Naive B cell (primary cell): ENCODE data around the gene VWF. TPM values are rescaled to one million over a fixed set of nuclear protein-coding genes. Genes with fewer than 3 reads are reported as not detected.
"Not testable (repeated sequence)": the region's sequence is repeated elsewhere in the genome, so short reads cannot be mapped to it uniquely, and the experiment has no call there.

Experiments
- ATAC-seq, 2 donors: fragments of 150-1000 bp; cut with Tn5 transposase; 2 replicates each; pipeline ENCODE4 v1.10.0; 2021; ENCODE audit warnings: low read depth in 2 of 2, mild to moderate bottlenecking in 2 of 2, moderate library complexity in 2 of 2
- DNase-seq: peaks from one replicate; pipeline ENCODE4 v3.0.0; 2022
- H3K27ac Mint-ChIP-seq, 6 donors: one replicate each; pipeline ENCODE4 v1.8.0; 2020 to 2022; ENCODE audit warnings: mild to moderate bottlenecking in 6 of 6, mixed read lengths in 6 of 6, moderate library complexity in 5 of 6, inconsistent platforms in 2 of 6
- H3K27me3 Mint-ChIP-seq, 3 donors: one replicate each; pipeline ENCODE4 v1.8.0; 2021 to 2022; ENCODE audit warnings: mixed read lengths in 3 of 3, mild to moderate bottlenecking in 1 of 3
- H3K36me3 Mint-ChIP-seq, 2 donors: one replicate each; pipeline ENCODE4 v1.8.0; 2020 to 2022; ENCODE audit warnings: mixed read lengths in 2 of 2, inconsistent platforms in 1 of 2, mild to moderate bottlenecking in 1 of 2
- H3K4me1 Mint-ChIP-seq, 3 donors: one replicate each; pipeline ENCODE4 v1.8.0; 2020 to 2022; ENCODE audit warnings: mixed read lengths in 3 of 3, inconsistent platforms in 1 of 3, mild to moderate bottlenecking in 1 of 3, moderate library complexity in 1 of 3
- H3K4me3 Mint-ChIP-seq, 8 donors: one replicate each; pipeline ENCODE4 v1.8.0; 2020 to 2022; ENCODE audit warnings: mild to moderate bottlenecking in 8 of 8, mixed read lengths in 8 of 8, moderate library complexity in 8 of 8, inconsistent platforms in 2 of 8
- H3K9me3 Mint-ChIP-seq, 7 donors: one replicate each; pipeline ENCODE4 v1.8.0; 2020 to 2022; ENCODE audit warnings: mixed read lengths in 7 of 7, mild to moderate bottlenecking in 5 of 7, inconsistent platforms in 2 of 7, moderate library complexity in 1 of 7
- polyA plus RNA-seq, 6 donors: library from polyadenylated mRNA; unstranded; fragments of 300-500 nt; fragmentation: Illumina TruSeq; gene quantifications; one replicate each; pipeline ENCODE4 v1.2.3, GENCODE V29; 2021; ENCODE audit warnings: low read depth in 6 of 6

Gene VWF
- polyA plus RNA-seq, 6 donors from 2014 or later: 0.03 to 0.08 TPM; not detected in 4

DNA sequence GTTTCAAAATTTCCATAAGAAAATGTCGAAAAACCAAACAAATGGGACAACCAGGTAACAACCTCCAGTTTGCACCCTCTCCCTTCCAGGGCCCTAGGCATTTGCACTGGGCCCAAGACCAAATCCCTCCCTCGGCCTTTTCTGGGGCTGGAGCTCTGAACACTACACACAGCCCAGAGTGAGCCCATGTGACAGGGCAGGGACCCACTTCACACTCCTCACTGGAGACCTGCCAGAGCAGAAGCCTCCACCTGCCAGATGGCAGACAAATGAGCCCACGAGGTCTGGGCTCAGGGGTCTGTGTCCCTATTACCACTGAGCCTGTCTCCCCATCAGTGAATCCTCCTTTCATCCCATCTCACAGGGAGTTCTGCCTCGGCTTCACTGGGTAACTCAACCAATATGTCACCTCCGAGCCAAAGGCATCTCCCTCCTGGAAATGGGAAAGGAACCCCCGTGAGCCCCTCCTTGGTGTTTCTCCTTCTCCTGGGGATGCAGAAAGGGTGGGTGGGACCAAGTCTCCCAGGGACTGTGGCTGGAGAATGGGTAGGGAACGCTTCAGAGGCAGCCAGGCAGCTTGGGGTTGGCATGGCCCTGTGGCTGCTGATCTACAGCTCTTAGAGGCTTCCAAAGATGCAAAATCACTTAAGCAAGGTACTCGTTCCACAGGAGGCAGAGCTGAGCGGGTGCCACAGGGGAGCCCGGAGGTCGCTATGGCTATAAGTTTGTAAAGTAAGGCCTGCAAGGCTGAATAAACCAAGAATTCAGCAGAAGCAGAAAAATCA, 10.6 kb downstream of the VWF start:
- H3K4me3 Mint-ChIP-seq: peak overlapping the region in 1 of 8 donors; percentile 7
- H3K27ac Mint-ChIP-seq: no peak overlapping the region
- no peak for ATAC-seq
- H3K9me3 Mint-ChIP-seq: peaks cover 0 to 5% (median 2%) of the 10 kb centered on the region in 7 donors
- peaks cover 12 to 30% (median 19%) of the 10 kb centered on the region in 3 donors for H3K27me3 Mint-ChIP-seq
- no peaks in the 10 kb centered on the region for H3K36me3 Mint-ChIP-seq
- DNase-seq: no peak
- peaks cover 0 to 6% (median 0%) of the 10 kb centered on the region in 3 donors for H3K4me1 Mint-ChIP-seq

DNA sequence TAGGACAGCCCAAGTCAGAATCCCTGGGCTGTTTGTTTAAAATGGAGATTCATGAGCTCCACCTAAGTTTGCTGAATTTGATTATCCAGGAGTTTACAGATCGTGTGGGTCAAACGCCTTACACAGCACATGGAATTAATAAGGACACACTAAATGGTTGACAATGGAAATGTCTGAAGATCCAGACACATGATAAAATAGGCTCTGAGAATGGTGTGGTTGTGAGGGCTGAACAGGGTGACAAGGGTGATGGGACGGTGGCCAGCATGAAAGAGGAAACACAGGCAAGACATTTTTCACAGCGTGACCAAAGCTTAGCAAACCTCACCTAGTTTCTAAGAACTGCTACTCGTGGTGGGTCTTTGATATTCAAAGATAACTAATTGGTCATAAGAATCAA, 12.5 kb downstream of the VWF start:
- no peaks in the 10 kb centered on the region for H3K36me3 Mint-ChIP-seq
- peaks cover 0 to 5% (median 2%) of the 10 kb centered on the region in 7 donors for H3K9me3 Mint-ChIP-seq
- H3K4me3 Mint-ChIP-seq: no peak overlapping the region
- H3K27ac Mint-ChIP-seq: no peak overlapping the region
- peaks cover 0 to 6% (median 0%) of the 10 kb centered on the region in 3 donors for H3K4me1 Mint-ChIP-seq
- DNase-seq: no peak
- ATAC-seq: no peak
- H3K27me3 Mint-ChIP-seq: peaks cover 12 to 26% (median 14%) of the 10 kb centered on the region in 3 donors

DNA sequence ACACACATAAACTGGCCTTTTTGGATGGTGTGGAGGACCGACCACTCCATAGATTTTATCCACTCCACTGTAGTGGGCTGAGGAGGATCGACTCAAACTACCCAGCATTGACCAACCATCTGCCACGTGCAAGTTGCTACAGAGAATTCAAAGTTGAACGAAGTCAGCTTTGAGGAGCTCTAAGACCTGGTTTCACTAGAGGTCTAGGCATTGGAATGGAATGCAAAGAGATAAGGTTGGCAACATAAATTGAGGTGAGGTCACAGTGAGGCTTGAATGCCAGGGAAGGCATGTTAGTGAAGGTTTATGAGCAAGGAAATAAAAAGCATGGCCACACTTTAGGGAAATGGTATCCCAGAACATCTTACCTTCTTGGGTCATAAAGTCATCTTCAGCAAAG, 14.5 kb downstream of the VWF start:
- DNase-seq: no peak
- H3K36me3 Mint-ChIP-seq: no peaks in the 10 kb centered on the region
- ATAC-seq: no peak
- no peaks in the 10 kb centered on the region for H3K4me1 Mint-ChIP-seq
- peaks cover 12 to 26% (median 14%) of the 10 kb centered on the region in 3 donors for H3K27me3 Mint-ChIP-seq
- no peak overlapping the region for H3K4me3 Mint-ChIP-seq
- H3K27ac Mint-ChIP-seq: peak overlapping the region in 1 of 6 donors; percentile 36
- H3K9me3 Mint-ChIP-seq: peaks cover 0 to 5% (median 2%) of the 10 kb centered on the region in 7 donors

DNA sequence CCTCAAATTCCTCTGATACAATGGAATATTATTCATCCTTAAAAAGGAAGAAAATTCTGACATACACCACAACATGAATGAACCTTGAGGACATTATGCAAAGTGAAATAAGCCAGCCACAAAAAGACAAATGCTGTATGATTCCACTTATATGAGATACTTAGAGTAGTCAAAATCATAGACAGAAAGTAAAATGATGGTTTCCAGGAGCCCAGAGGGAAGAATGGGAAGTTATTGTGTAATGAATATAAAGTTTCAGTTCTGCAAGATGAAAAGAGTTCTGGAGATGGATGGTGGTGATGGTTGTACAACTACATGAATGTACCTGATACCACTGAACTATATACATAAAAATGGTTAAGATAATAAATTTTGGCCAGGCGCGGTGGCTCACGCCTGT, 18.3 kb downstream of the VWF start:
- Mint-ChIP-seq H3K36me3 (peaks cover 0 to 3% of the 10 kb centered on the region in 2 donors), H3K4me1 (peaks cover 0 to 9% (median under 1%) of the 10 kb centered on the region in 3 donors)
- DNase-seq: no peak

DNA sequence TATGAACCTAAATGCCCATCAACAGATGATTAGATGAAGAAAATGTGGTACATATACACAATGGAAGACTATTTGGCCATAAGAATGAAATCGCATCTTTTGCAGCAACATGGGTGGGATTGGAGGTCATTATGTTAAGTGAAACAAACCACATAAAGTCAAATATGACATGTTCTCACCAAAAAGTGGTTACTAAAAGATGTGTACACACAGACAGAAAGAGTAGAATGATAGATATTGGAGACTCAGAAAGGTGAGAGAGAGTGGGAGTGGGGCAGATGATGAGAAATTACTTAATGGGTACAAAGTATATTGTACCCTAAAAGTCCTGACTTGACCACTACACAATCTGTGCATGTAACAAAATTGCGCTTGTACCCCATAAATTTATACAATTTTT, 19.6 kb downstream of the VWF start:
- Mint-ChIP-seq H3K4me1 (peaks cover 0 to 9% (median 3%) of the 10 kb centered on the region in 3 donors), H3K27ac (no peak overlapping the region), H3K36me3 (peaks cover 0 to 7% of the 10 kb centered on the region in 2 donors), H3K9me3 (peaks cover 0 to 5% (median 2%) of the 10 kb centered on the region in 7 donors), H3K4me3 (no peak overlapping the region), H3K27me3 (peaks cover 0 to 5% (median 0%) of the 10 kb centered on the region in 3 donors)
- DNase-seq (no peak), ATAC-seq (no peak)

More for the DNA sequence above, 18.3 kb downstream of the VWF start:
- peak overlapping the region in 1 of 6 donors; percentile 1 for H3K27ac Mint-ChIP-seq
- ATAC-seq: no peak
- peaks cover 0 to 5% (median 2%) of the 10 kb centered on the region in 7 donors for H3K9me3 Mint-ChIP-seq
- no peak overlapping the region for H3K4me3 Mint-ChIP-seq
- H3K27me3 Mint-ChIP-seq: peaks cover 0 to 7% (median 4%) of the 10 kb centered on the region in 3 donors

DNA sequence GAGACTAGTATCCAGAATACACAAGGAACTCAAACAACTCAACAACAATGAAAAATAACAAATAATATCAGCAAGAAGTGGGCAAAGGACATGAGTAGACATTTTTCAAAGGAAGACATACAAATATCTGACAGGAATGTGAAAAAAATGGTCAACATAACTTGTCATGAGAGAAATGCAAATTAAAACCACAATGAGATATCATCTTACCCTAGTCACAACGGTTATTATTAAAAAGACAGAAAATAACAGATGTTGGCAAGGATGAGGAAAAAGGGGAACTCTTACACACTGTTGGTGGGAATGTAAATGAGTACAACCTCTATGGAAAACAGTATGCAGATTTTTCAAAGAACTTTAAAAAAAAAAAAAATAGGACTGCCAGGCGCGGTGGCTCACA, 20.4 kb downstream of the VWF start:
- Mint-ChIP-seq H3K4me3 (no peak overlapping the region), H3K9me3 (peaks cover 0 to 4% (median 0%) of the 10 kb centered on the region in 7 donors), H3K27ac (peak overlapping the region in 3 of 6 donors; percentile 12 to 54 (median 24)), H3K27me3 (peaks cover 0 to 4% (median 0%) of the 10 kb centered on the region in 3 donors), H3K4me1 (peaks cover 0 to 9% (median 3%) of the 10 kb centered on the region in 3 donors), H3K36me3 (peaks cover 0 to 7% of the 10 kb centered on the region in 2 donors)
- DNase-seq (peak; percentile 2), ATAC-seq (peak in 1 of 2 donors; percentile 36)

DNA sequence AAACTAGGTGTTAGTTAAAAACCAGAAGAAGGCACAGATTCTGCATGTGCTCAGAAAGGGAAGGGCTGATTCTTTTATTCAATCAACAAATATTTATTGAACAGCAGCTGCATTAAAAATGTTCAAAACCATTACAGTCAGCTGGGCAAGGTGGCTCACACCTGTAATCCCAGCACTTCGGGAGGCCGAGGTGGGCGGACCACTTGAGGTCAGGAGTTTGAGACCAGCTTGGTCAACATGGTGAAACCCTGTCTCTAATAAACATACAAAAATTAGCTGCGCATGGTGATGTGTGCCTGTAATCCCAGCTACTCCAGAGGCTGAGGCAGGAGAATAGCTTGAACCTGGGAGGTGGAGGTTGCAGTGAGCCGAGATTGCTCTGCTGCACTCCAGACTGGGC, 22.4 kb downstream of the VWF start:
- DNase-seq, H3K4me3 Mint-ChIP-seq, ATAC-seq, H3K36me3 Mint-ChIP-seq, H3K4me1 Mint-ChIP-seq, H3K27ac Mint-ChIP-seq: not testable (repeated sequence)
- H3K9me3 Mint-ChIP-seq: peaks cover 0 to 10% (median 0%) of the 10 kb centered on the region in 7 donors
- peaks cover 0 to 13% (median 0%) of the 10 kb centered on the region in 3 donors for H3K27me3 Mint-ChIP-seq

DNA sequence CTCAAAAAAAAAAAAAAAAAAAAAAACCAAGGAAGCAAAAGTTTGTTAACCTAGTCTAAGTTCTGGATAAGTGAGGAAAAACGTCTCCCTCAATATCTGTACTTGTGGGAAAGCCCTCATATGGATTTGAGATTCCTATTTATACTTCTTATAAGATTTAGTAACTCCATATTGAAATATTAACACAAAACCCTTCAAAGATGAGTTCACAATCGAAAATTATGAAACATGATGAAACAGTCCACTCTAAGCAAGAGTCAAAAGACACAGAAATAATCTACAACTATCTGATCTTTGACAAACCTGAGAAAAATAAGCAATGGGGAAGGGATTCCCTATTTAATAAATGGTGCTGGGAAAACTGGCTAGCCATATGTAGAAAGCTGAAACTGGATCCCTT, 25.2 kb downstream of the VWF start:
- ATAC-seq (no peak), DNase-seq (no peak)
- no peak overlapping the region for H3K27ac Mint-ChIP-seq
- H3K27me3 Mint-ChIP-seq: peaks cover 7 to 30% (median 14%) of the 10 kb centered on the region in 3 donors
- peaks cover 0 to 9% (median 3%) of the 10 kb centered on the region in 3 donors for H3K4me1 Mint-ChIP-seq
- H3K4me3 Mint-ChIP-seq: no peak overlapping the region
- H3K36me3 Mint-ChIP-seq: peaks cover 0 to 7% of the 10 kb centered on the region in 2 donors
- peaks cover 0 to 13% (median 0%) of the 10 kb centered on the region in 7 donors for H3K9me3 Mint-ChIP-seq

DNA sequence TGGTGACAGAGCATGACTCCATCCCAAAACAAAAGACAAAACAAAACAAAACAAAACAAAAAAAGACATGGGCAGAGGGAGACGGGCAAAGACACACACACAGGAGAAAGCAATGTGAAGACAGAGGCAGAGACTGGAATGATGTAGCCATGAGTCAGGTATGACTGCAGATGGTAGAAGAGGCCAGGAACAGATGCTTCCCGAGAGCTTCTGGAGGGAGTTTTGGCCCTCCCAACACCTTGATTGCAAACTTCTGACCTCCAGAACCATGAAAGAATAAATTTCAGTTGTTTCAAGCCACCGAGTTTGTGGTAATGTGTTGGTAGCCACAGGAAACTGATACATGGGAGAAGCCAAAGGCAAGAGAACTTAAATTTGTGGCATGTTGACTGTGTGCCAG, 27.1 kb downstream of the VWF start:
- DNase-seq (no peak), ATAC-seq (no peak)
- H3K4me1 Mint-ChIP-seq: peaks cover 0 to 3% (median 0%) of the 10 kb centered on the region in 3 donors
- H3K36me3 Mint-ChIP-seq: peaks cover 0 to 15% of the 10 kb centered on the region in 2 donors
- no peak overlapping the region for H3K4me3 Mint-ChIP-seq
- H3K27me3 Mint-ChIP-seq: peaks cover 13 to 41% (median 26%) of the 10 kb centered on the region in 3 donors
- H3K9me3 Mint-ChIP-seq: peaks cover 0 to 13% (median 0%) of the 10 kb centered on the region in 7 donors
- no peak overlapping the region for H3K27ac Mint-ChIP-seq

DNA sequence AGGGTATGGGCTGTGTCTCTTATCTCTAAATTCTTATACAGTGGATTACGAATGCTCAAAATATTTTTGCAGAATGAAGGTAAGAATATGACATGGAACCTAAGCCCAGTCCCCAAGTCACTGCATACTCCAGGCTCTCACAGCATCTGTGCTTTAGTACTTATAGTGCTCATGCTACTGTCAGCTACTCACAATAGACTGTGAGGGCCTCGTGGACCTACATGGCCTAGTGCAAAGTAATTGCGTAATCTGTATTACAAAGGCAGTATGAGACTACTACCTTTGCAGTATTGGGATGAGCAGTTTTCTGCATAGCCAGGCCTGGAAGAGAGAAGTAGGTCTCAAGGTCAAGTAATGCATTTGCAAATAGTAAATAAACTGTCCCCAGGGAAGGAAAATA, 27.9 kb downstream of the VWF start:
- H3K27me3 Mint-ChIP-seq: peaks cover 16 to 41% (median 26%) of the 10 kb centered on the region in 3 donors
- H3K4me1 Mint-ChIP-seq: peaks cover 0 to 3% (median 0%) of the 10 kb centered on the region in 3 donors
- H3K27ac Mint-ChIP-seq: no peak overlapping the region
- no peak for ATAC-seq
- no peak for DNase-seq
- peaks cover 0 to 11% (median 0%) of the 10 kb centered on the region in 7 donors for H3K9me3 Mint-ChIP-seq
- peaks cover 0 to 15% of the 10 kb centered on the region in 2 donors for H3K36me3 Mint-ChIP-seq
- H3K4me3 Mint-ChIP-seq: no peak overlapping the region

DNA sequence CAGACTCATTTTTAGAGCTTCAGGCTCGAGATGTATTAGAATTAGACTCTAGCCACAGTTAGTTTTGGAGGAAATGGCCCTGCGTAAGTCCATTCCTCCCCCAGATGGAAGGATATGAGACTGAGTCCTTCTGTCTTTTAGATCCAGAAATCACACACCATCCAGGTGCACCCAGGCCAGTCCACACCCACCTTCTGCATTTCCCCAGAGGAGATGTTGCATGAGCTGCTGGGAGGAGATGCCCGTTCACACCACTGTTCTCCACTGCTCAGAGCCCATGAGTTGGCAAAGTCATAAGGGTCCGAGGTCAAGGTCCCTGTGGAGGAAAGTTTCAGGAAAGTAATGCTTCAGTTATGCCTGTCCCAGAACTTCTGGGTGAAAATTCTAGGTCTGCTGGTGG, 29.2 kb downstream of the VWF start:
- Mint-ChIP-seq H3K27me3 (peaks cover 19 to 43% (median 33%) of the 10 kb centered on the region in 3 donors), H3K9me3 (peaks cover 0 to 9% (median 0%) of the 10 kb centered on the region in 7 donors), H3K27ac (no peak overlapping the region), H3K4me3 (no peak overlapping the region), H3K36me3 (peaks cover 0 to 8% of the 10 kb centered on the region in 2 donors), H3K4me1 (peaks cover 0 to 4% (median 0%) of the 10 kb centered on the region in 3 donors)
- ATAC-seq (no peak), DNase-seq (no peak)

DNA sequence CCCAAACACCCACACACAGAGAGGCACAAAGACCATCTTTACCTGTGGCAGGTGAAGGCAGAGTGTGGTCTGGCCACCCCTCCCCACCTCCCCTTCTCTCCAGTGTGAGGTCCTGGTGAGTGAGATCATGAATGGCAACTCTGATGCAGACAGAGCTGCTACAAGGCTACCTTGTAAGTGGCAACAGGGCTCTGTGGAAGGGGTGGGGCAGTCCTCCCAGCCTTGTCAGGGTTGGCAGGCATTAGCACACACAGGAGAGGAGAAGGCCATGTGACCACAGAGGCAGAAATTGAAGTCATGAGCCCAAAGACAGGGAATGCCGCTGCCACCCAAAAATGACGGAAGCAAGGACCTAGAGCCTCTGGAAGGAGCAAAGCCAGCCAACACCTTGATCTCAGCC, 30.7 kb downstream of the VWF start:
- Mint-ChIP-seq H3K36me3 (peaks cover 0 to 8% of the 10 kb centered on the region in 2 donors), H3K4me3 (no peak overlapping the region), H3K27ac (no peak overlapping the region), H3K27me3 (peaks cover 22 to 55% (median 35%) of the 10 kb centered on the region in 3 donors), H3K4me1 (peaks cover 0 to 4% (median 0%) of the 10 kb centered on the region in 3 donors), H3K9me3 (peaks cover 0 to 8% (median 0%) of the 10 kb centered on the region in 7 donors)
- DNase-seq: no peak
- no peak for ATAC-seq

DNA sequence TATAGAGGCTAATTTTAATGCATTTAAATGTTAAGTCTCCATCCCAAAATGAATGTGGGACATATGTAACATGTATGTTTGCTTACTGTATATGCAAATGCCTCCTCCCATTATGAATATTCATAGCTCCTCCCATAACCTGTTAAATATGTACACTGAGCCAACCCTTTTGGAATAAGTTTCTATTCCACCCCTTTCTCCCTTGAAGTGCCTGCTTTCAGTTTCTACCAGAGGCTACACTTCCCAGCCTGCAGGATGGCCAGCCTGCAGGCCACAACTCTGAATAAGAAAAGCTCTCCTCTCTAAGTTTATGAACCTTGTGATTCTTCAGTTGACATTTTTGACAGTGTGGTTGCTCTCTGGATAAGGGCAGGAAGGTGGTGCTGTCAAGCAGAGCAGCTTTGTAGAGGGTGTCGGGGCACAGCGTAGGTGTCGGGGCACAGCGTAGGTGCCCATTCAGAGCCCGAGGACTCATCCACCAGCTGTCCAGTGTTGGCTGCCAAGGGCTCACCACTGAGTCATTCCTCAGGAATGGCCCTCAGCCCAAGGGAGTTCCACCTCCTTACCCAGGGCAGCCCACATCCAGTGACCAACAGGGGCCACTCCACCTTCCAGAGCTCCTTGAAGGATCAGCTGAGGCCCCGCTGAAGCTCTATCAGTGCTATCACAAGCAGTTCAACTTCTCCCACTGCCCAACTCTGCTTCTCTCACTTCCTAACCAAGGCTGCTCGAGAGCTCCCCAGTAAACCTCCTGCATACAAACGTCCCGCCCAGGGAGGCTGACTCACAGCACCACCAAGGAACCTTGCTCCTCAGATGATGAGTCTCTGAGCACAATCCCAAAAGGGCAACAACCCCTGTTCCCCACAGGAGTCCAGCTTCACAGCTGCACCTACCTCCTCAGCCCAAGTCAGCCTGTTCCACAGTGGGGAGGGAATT, 31.4 kb downstream of the VWF start:
- ATAC-seq (no peak), DNase-seq (no peak)
- Mint-ChIP-seq H3K27me3 (peaks cover 22 to 57% (median 35%) of the 10 kb centered on the region in 3 donors), H3K4me1 (peaks cover 0 to 4% (median 0%) of the 10 kb centered on the region in 3 donors), H3K27ac (peak overlapping the region in 2 of 6 donors; percentile 6 to 44), H3K4me3 (no peak overlapping the region), H3K36me3 (peaks cover 0 to 8% of the 10 kb centered on the region in 2 donors), H3K9me3 (peaks cover 0 to 5% (median 0%) of the 10 kb centered on the region in 7 donors)
